Nephron (organoid): ENCODE data around the gene SRGAP3.

ENCODE experiments used
- H3K27ac Mint-ChIP-seq, 3 experiments: 2 replicates each; pipeline ENCODE4 v1.8.0; 2020; ENCODE audit warnings: mixed read lengths in 3 of 3, mild to moderate bottlenecking in 2 of 3, moderate library complexity in 1 of 3
- H3K27me3 Mint-ChIP-seq: 2 replicates; pipeline ENCODE4 v1.8.0; 2021; ENCODE audit warnings: low read depth, mild to moderate bottlenecking, moderate library complexity, mixed read lengths
- H3K36me3 Mint-ChIP-seq: 2 replicates; pipeline ENCODE4 v1.8.0; 2020; ENCODE audit warnings: low read depth, mixed read lengths
- H3K4me1 Mint-ChIP-seq: 2 replicates; pipeline ENCODE4 v1.8.0; 2020; ENCODE audit warnings: mixed read lengths
- H3K4me3 Mint-ChIP-seq, 3 experiments: 2 replicates each; pipeline ENCODE4 v1.8.0; 2020; ENCODE audit warnings: mild to moderate bottlenecking in 3 of 3, mixed read lengths in 3 of 3, moderate library complexity in 2 of 3
- H3K9me3 Mint-ChIP-seq: 2 replicates; pipeline ENCODE4 v1.8.0; 2020; ENCODE audit warnings: mixed read lengths
- CTCF ChIP-seq, 3 experiments: fragments of 200-600 bp; sonication (generic); IDR thresholded peaks; one replicate each; pipeline ENCODE4 v1.5.0; 2021; ENCODE audit warnings: antibody characterized with exemption in 3 of 3; ENCODE audit not compliant: unreplicated experiment in 3 of 3

The SRGAP3 gene

GRCh38 chr3:9069971-9070370, 179.5 kb downstream of the SRGAP3 start:
- H3K36me3 Mint-ChIP-seq: no peaks in the 10 kb centered on the region
- H3K4me3 Mint-ChIP-seq: no peak overlapping the region
- no peaks in the 10 kb centered on the region for H3K27me3 Mint-ChIP-seq
- peak overlapping the region in 1 of 3 experiments; percentile 23 for H3K27ac Mint-ChIP-seq
- peaks cover 13% of the 10 kb centered on the region for H3K4me1 Mint-ChIP-seq
- no peaks in the 10 kb centered on the region for H3K9me3 Mint-ChIP-seq
- TF ChIP-seq CTCF (IDR thresholded peaks at IDR 0.05; ENCODE audit: unreplicated experiment in 3 of 3): no peak

- peaks cover 4% of the 10 kb centered on the region for H3K27me3 Mint-ChIP-seq
- peaks cover 3% of the 10 kb centered on the region for H3K9me3 Mint-ChIP-seq
- peaks cover 20% of the 10 kb centered on the region for H3K4me1 Mint-ChIP-seq
- peaks cover 16% of the 10 kb centered on the region for H3K36me3 Mint-ChIP-seq
- no peak for TF ChIP-seq CTCF (IDR thresholded peaks at IDR 0.05; ENCODE audit: unreplicated experiment in 3 of 3)
- no peak overlapping the region for H3K27ac Mint-ChIP-seq
- no peak overlapping the region for H3K4me3 Mint-ChIP-seq
Observed at GRCh38 chr3:9068051-9068450, 181.4 kb downstream of the SRGAP3 start.

- peak; percentile 82 to 85 (median 85) for TF ChIP-seq CTCF (IDR thresholded peaks at IDR 0.05; ENCODE audit: unreplicated experiment in 3 of 3)
- peaks cover 4% of the 10 kb centered on the region for H3K27me3 Mint-ChIP-seq
- H3K4me3 Mint-ChIP-seq: no peak overlapping the region
Observed at GRCh38 chr3:9067352-9067975, 182.0 kb downstream of the SRGAP3 start.

GRCh38 chr3:9066775-9067174, 182.7 kb downstream of the SRGAP3 start:
- H3K4me1 Mint-ChIP-seq: peaks cover 20% of the 10 kb centered on the region
- H3K4me3 Mint-ChIP-seq: no peak overlapping the region
- H3K9me3 Mint-ChIP-seq: peaks cover 3% of the 10 kb centered on the region
- peak overlapping the region in 1 of 3 experiments; percentile 28 for H3K27ac Mint-ChIP-seq
- H3K27me3 Mint-ChIP-seq: peaks cover 4% of the 10 kb centered on the region
- H3K36me3 Mint-ChIP-seq: peaks cover 28% of the 10 kb centered on the region
- no peak for TF ChIP-seq CTCF (IDR thresholded peaks at IDR 0.05; ENCODE audit: unreplicated experiment in 3 of 3)

More at GRCh38 chr3:9067352-9067975, 182.0 kb downstream of the SRGAP3 start:
- Mint-ChIP-seq H3K4me1 (peaks cover 20% of the 10 kb centered on the region), H3K36me3 (peaks cover 21% of the 10 kb centered on the region), H3K27ac (no peak overlapping the region), H3K9me3 (peaks cover 3% of the 10 kb centered on the region)

- TF ChIP-seq CTCF (IDR thresholded peaks at IDR 0.05; ENCODE audit: unreplicated experiment in 3 of 3): no peak
- Mint-ChIP-seq H3K27ac (peak overlapping the region in 2 of 3 experiments; percentile 25 to 28), H3K27me3 (peaks cover 4% of the 10 kb centered on the region), H3K36me3 (peaks cover 35% of the 10 kb centered on the region), H3K9me3 (peaks cover 3% of the 10 kb centered on the region), H3K4me1 (peaks cover 20% of the 10 kb centered on the region), H3K4me3 (no peak overlapping the region)
Observed at GRCh38 chr3:9066141-9066540, 183.3 kb downstream of the SRGAP3 start.

GRCh38 chr3:9064850-9065249, 184.6 kb downstream of the SRGAP3 start:
- no peak overlapping the region for H3K4me3 Mint-ChIP-seq
- H3K4me1 Mint-ChIP-seq: peaks cover 20% of the 10 kb centered on the region
- H3K27me3 Mint-ChIP-seq: peaks cover 4% of the 10 kb centered on the region
- H3K36me3 Mint-ChIP-seq: peaks cover 39% of the 10 kb centered on the region
- TF ChIP-seq CTCF (IDR thresholded peaks at IDR 0.05; ENCODE audit: unreplicated experiment in 3 of 3): no peak
- H3K27ac Mint-ChIP-seq: no peak overlapping the region
- peaks cover 3% of the 10 kb centered on the region for H3K9me3 Mint-ChIP-seq
